Activated naive CD4-positive, alpha-beta T cell treated with anti-CD3 and anti-CD28 coated beads, Interleukin-2, amount 50 U/mL, for 72 hours (primary cell): Measurements from ENCODE around the gene LRP1-AS. TPM values are rescaled to one million over a fixed set of nuclear protein-coding genes. Genes with fewer than 3 reads are reported as not detected.

Experiments
- ATAC-seq, 2 donors: fragments of 150-1000 bp; cut with Tn5 transposase; 2 replicates each; pipeline ENCODE4 v1.10.0; 2021; ENCODE audit warnings: mild to moderate bottlenecking in 2 of 2, moderate library complexity in 2 of 2
- DNase-seq, 2 donors: peaks; one replicate each; pipeline ENCODE4 v3.0.0; 2021 to 2022; ENCODE audit warnings: low spot score in 2 of 2
- H3K27ac Mint-ChIP-seq, 2 donors: one replicate each; pipeline ENCODE4 v1.8.0; 2022; ENCODE audit warnings: mild to moderate bottlenecking in 2 of 2, mixed read lengths in 2 of 2
- H3K36me3 Mint-ChIP-seq, 2 donors: one replicate each; pipeline ENCODE4 v1.8.0; 2022; ENCODE audit warnings: mixed read lengths in 2 of 2
- H3K9me3 Mint-ChIP-seq, 2 donors: one replicate each; pipeline ENCODE4 v1.8.0; 2022; ENCODE audit warnings: mixed read lengths in 2 of 2
- total RNA-seq, 2 donors: library from RNA; stranded (reverse); gene quantifications; one replicate each; pipeline ENCODE4 v1.2.3, GENCODE V29; 2022

LRP1-AS gene
- total RNA-seq = not detected

GRCh38 chr12:57146961-57147944 is at the start of gene LRP1-AS:
TSS of gene LRP1-AS (minus strand) at chr12:57147619.
- H3K9me3 Mint-ChIP-seq = no peaks in the 10 kb centered on the region
- H3K36me3 Mint-ChIP-seq = no peaks in the 10 kb centered on the region
- ATAC-seq = no peak
- peak within 1 kb of the TSS in 1 of 2 donors; percentile 53 for H3K27ac Mint-ChIP-seq
- DNase-seq = no peak

GRCh38 chr12:57196956-57197355 is 49.5 kb upstream of the LRP1-AS start:
- H3K36me3 Mint-ChIP-seq = no peaks in the 10 kb centered on the region
- no peak for DNase-seq
- no peak for ATAC-seq
- no peaks in the 10 kb centered on the region for H3K9me3 Mint-ChIP-seq
- H3K27ac Mint-ChIP-seq = no peak overlapping the region

GRCh38 chr12:57196439-57196838 is 49.0 kb upstream of the LRP1-AS start:
- no peaks in the 10 kb centered on the region for H3K36me3 Mint-ChIP-seq

GRCh38 chr12:57195611-57196371 is 48.4 kb upstream of the LRP1-AS start:
- DNase-seq = no peak
- no peaks in the 10 kb centered on the region for H3K36me3 Mint-ChIP-seq
- H3K9me3 Mint-ChIP-seq = no peaks in the 10 kb centered on the region
- no peak for ATAC-seq
- no peak overlapping the region for H3K27ac Mint-ChIP-seq

More at GRCh38 chr12:57196439-57196838, 49.0 kb upstream of the LRP1-AS start:
- H3K27ac Mint-ChIP-seq = no peak overlapping the region
- ATAC-seq (no peak), DNase-seq (no peak)
- H3K9me3 Mint-ChIP-seq = no peaks in the 10 kb centered on the region

DNA sequence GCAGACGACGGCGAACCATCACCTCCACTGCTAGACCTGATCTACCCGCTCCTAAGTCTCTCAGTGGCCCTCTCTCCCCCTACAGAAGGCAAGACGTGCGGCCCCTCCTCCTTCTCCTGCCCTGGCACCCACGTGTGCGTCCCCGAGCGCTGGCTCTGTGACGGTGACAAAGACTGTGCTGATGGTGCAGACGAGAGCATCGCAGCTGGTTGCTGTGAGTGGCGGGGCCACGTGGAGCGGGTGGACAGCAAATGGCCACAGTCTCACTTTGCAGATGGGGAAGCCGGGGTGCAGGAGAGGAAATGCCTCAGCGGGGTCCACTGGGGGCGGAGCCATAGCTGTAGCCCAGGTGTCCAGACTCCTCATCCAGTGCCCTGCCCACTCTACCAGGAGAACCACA is 47.8 kb upstream of the LRP1-AS start:
- no peak overlapping the region for H3K27ac Mint-ChIP-seq
- H3K9me3 Mint-ChIP-seq = no peaks in the 10 kb centered on the region
- ATAC-seq (no peak), DNase-seq (no peak)
- H3K36me3 Mint-ChIP-seq = no peaks in the 10 kb centered on the region

GRCh38 chr12:57194253-57194652 is 46.8 kb upstream of the LRP1-AS start:
- ATAC-seq = no peak
- H3K9me3 Mint-ChIP-seq = no peaks in the 10 kb centered on the region

GRCh38 chr12:57193706-57194245 is 46.4 kb upstream of the LRP1-AS start:
- Mint-ChIP-seq H3K27ac (no peak overlapping the region), H3K36me3 (no peaks in the 10 kb centered on the region), H3K9me3 (no peaks in the 10 kb centered on the region)
- no peak for DNase-seq
- no peak for ATAC-seq

More at GRCh38 chr12:57194253-57194652, 46.8 kb upstream of the LRP1-AS start:
- Mint-ChIP-seq H3K36me3 (no peaks in the 10 kb centered on the region), H3K27ac (no peak overlapping the region)
- DNase-seq = no peak

DNA sequence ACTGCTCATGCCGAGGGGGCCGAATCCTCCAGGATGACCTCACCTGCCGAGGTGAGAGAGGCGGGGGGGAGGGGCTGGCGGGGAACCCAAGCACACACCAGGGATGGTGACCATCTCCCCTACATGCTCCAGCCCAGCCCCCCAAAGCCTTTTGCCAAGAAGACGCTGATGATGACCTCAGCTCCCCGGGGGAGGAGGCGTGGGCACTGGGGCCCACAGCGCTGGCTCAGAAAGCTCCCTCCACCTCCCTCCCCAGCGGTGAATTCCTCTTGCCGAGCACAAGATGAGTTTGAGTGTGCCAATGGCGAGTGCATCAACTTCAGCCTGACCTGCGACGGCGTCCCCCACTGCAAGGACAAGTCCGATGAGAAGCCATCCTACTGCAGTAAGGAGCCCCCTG is 45.5 kb upstream of the LRP1-AS start:
- no peak for ATAC-seq
- Mint-ChIP-seq H3K9me3 (no peaks in the 10 kb centered on the region), H3K27ac (no peak overlapping the region), H3K36me3 (no peaks in the 10 kb centered on the region)
- no peak for DNase-seq

DNA sequence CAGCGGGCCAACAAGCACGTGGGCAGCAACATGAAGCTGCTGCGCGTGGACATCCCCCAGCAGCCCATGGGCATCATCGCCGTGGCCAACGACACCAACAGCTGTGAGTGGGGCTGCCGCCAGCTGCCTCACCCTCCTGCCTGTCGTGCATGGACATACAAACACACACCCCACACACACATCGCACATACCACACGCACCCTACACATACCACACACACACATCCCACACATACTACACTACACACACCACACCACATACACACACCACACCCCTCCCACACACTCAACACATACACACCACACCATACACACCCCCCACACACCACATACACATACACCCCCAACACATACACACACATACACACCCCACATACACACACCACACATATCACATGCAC is 44.0 kb upstream of the LRP1-AS start:
- Mint-ChIP-seq H3K27ac (no peak overlapping the region), H3K36me3 (no peaks in the 10 kb centered on the region), H3K9me3 (no peaks in the 10 kb centered on the region)
- ATAC-seq = no peak
- DNase-seq = no peak

DNA sequence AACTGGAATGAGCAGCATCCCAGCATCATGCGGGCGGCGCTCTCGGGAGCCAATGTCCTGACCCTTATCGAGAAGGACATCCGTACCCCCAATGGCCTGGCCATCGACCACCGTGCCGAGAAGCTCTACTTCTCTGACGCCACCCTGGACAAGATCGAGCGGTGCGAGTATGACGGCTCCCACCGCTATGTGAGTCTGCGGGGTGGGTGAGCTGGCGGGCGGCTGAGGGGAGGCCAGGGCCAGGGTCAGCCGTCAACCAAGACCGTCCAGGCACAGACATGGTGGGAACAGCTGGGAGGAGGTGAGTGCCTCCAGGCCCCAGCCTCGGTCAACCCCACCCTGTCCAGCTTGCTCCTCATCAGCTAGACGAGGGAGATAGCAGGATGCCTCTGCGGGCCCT is 43.4 kb upstream of the LRP1-AS start:
- DNase-seq (no peak), ATAC-seq (no peak)
- Mint-ChIP-seq H3K36me3 (no peaks in the 10 kb centered on the region), H3K27ac (no peak overlapping the region), H3K9me3 (no peaks in the 10 kb centered on the region)

- no peaks in the 10 kb centered on the region for H3K36me3 Mint-ChIP-seq
- ATAC-seq (no peak), DNase-seq (no peak)
- H3K27ac Mint-ChIP-seq = no peak overlapping the region
- H3K9me3 Mint-ChIP-seq = no peaks in the 10 kb centered on the region
These were observed 42.6 kb upstream of the LRP1-AS start for GRCh38 chr12:57190037-57190436.

- Mint-ChIP-seq H3K27ac (peak overlapping the region in 1 of 2 donors; percentile 9), H3K9me3 (no peaks in the 10 kb centered on the region), H3K36me3 (no peaks in the 10 kb centered on the region)
- ATAC-seq (no peak), DNase-seq (no peak)
These were observed 40.6 kb upstream of the LRP1-AS start for GRCh38 chr12:57188090-57188425.

- ATAC-seq = no peak
- H3K36me3 Mint-ChIP-seq = no peaks in the 10 kb centered on the region
- H3K27ac Mint-ChIP-seq = peak overlapping the region in 1 of 2 donors; percentile 65
- no peaks in the 10 kb centered on the region for H3K9me3 Mint-ChIP-seq
- no peak for DNase-seq
These were observed 40.0 kb upstream of the LRP1-AS start for GRCh38 chr12:57187222-57188089.

DNA sequence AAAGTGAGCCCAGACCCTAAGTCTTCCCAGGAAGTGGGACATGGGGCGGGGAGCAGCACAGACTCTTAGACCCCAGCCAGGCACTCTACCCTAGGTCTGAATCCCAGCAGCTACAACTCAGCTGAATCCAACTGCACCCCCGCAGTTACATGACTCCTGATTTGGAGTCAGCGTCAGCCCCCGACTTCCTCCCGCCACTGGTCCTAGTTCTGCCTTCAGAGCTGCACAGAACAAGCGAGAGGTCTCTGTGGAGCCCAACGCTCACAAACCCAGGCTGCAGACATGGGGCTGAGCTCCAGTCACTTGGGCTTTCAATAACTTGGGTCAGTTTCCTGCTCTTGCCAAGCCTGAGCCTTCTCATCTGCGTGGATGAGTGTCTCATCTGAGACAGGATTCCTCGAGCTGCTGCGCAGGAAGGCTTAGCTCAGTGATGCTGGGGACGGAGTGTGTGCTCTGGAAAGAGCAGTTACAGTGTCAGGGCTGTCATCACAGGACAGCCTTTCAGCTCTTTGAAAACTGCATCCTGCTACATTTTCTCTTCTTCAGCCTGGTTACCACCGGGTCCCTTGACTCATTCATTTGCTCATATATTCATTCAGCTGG is 38.6 kb upstream of the LRP1-AS start:
- DNase-seq (no peak), ATAC-seq (no peak)
- Mint-ChIP-seq H3K9me3 (no peaks in the 10 kb centered on the region), H3K36me3 (no peaks in the 10 kb centered on the region), H3K27ac (no peak overlapping the region)

DNA sequence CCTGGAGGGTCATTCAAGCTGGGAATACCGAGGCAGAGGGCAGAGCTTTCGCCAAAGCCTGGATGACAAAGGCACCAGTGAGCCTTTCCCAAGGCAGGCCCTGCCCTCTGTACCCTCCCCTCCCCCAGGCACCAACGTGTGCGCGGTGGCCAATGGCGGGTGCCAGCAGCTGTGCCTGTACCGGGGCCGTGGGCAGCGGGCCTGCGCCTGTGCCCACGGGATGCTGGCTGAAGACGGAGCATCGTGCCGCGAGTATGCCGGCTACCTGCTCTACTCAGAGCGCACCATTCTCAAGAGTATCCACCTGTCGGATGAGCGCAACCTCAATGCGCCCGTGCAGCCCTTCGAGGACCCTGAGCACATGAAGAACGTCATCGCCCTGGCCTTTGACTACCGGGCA is 38.0 kb upstream of the LRP1-AS start:
- no peaks in the 10 kb centered on the region for H3K36me3 Mint-ChIP-seq
- ATAC-seq (no peak), DNase-seq (no peak)
- H3K27ac Mint-ChIP-seq = no peak overlapping the region
- no peaks in the 10 kb centered on the region for H3K9me3 Mint-ChIP-seq
